ENCODE results near the gene NTRK1. TPM values are rescaled to one million over a fixed set of nuclear protein-coding genes. Genes with fewer than 3 reads are reported as not detected.

The NTRK1 gene
- total and polyA plus RNA-seq, 2 of the 13 experiments (the other 11 are each of a cell fraction or from before 2014, with no cell fraction given): not detected

- no peak for FAIRE-seq
- Histone ChIP-seq H3K79me2 (ENCODE audit: insufficient read depth, low read length) (no peaks in the 10 kb centered on the region), H3K9me3 (ENCODE audit: low read length) (no peaks in the 10 kb centered on the region), H3K4me3 (replicated peaks in 1 of 3; ENCODE audit: insufficient read depth in 1 of 3, low read depth in 2 of 3, low read length in 3 of 3) (no peak overlapping the region), H4K20me1 (ENCODE audit: insufficient read depth, low read length) (no peaks in the 10 kb centered on the region), H2AFZ (ENCODE audit: low read length) (no peak overlapping the region), H3K9ac (ENCODE audit: insufficient read depth, low read depth, low read length) (no peak overlapping the region), H3K4me2 (ENCODE audit: low read depth, low read length) (no peak overlapping the region), H3K27me3 (ENCODE audit: control insufficient read depth in 1 of 2, insufficient read depth in 2 of 2, low read length in 2 of 2) (peaks cover 26 to 86% of the 10 kb centered on the region in 2 experiments), H3K4me1 (ENCODE audit: insufficient read depth, low read length) (no peaks in the 10 kb centered on the region), H3K27ac (ENCODE audit: extremely low read length, insufficient read depth, low read length) (no peak overlapping the region), H3K36me3 (replicated peaks in 1 of 2; ENCODE audit: control insufficient read depth in 1 of 2, insufficient read depth in 2 of 2, low read length in 2 of 2) (no peaks in the 10 kb centered on the region)
- intact Hi-C loops (cut with micrococcal nuclease; ENCODE audit: unreplicated experiment) (no loop called here), in situ Hi-C loops (cut with HindIII; ENCODE audit: extremely low pct_ligation_motif_present, low pct_unique_long_range_greater_than_20kb) (no loop called here)
- no TSS peak for BruUV-seq (replicated peaks)
- POLR2A ChIA-PET: no interaction called here
- no peak for TF ChIP-seq ZNF564 (CRISPR knock-in tag; IDR thresholded peaks at IDR 0.05)
- CTCF ChIA-PET (ENCODE audit: low intra/inter-chr PET ratio, low total read pairs): no interaction called here
- WGBS (ENCODE audit: low lambda C conversion rate): 40% methylated on average over 3 of the region's 5 CpGs
- no peak for ATAC-seq
- DNase-seq (ENCODE audit: low spot score): no peak
Measured at GRCh38 chr1:156877433-156878170, 16.9 kb downstream of the NTRK1 start.

- H3K27ac ChIP-seq (ENCODE audit: extremely low read length, insufficient read depth, low read length): no peak overlapping the region
- H3K9me3 ChIP-seq (ENCODE audit: low read length): no peaks in the 10 kb centered on the region
- H3K4me1 ChIP-seq (ENCODE audit: insufficient read depth, low read length): no peaks in the 10 kb centered on the region
- H3K79me2 ChIP-seq (ENCODE audit: insufficient read depth, low read length): no peaks in the 10 kb centered on the region
- H4K20me1 ChIP-seq (ENCODE audit: insufficient read depth, low read length): no peaks in the 10 kb centered on the region
- WGBS (ENCODE audit: low lambda C conversion rate): 23% methylated on average over 12 of the region's 21 CpGs
- no peak for ATAC-seq
- CTCF ChIA-PET (ENCODE audit: low intra/inter-chr PET ratio, low total read pairs): no interaction called here
- H3K4me3 ChIP-seq (replicated peaks in 1 of 3; ENCODE audit: insufficient read depth in 1 of 3, low read depth in 2 of 3, low read length in 3 of 3): no peak overlapping the region
- FAIRE-seq: no peak
- intact Hi-C loops (cut with micrococcal nuclease; ENCODE audit: unreplicated experiment): no loop called here
- H3K4me2 ChIP-seq (ENCODE audit: low read depth, low read length): no peak overlapping the region
- no peak overlapping the region for H2AFZ ChIP-seq (ENCODE audit: low read length)
- POLR2A ChIA-PET: no interaction called here
- no peak for DNase-seq (ENCODE audit: low spot score)
- no TSS peak for BruUV-seq (replicated peaks)
- no peaks in the 10 kb centered on the region for H3K36me3 ChIP-seq (replicated peaks in 1 of 2; ENCODE audit: control insufficient read depth in 1 of 2, insufficient read depth in 2 of 2, low read length in 2 of 2)
- in situ Hi-C loops (cut with HindIII; ENCODE audit: extremely low pct_ligation_motif_present, low pct_unique_long_range_greater_than_20kb): no loop called here
- TF ChIP-seq ZNF460 (CRISPR knock-in tag; IDR thresholded peaks at IDR 0.05; ENCODE audit: borderline replicate concordance) (no peak), MAFK (conservative IDR thresholded peaks at IDR 0.05 in 1 of 2, IDR thresholded peaks at IDR 0.05 in 1 of 2; ENCODE audit: low read length in 2 of 2) (no peak), YEATS2 (CRISPR knock-in tag; IDR thresholded peaks at IDR 0.05; ENCODE audit: borderline replicate concordance) (no peak), BHLHE40 (IDR thresholded peaks at IDR 0.05; ENCODE audit: low read length) (no peak), ZNF615 (CRISPR knock-in tag; IDR thresholded peaks at IDR 0.05; ENCODE audit: borderline replicate concordance) (no peak), ZNF660 (CRISPR knock-in tag; IDR thresholded peaks at IDR 0.05; ENCODE audit: borderline replicate concordance, low read depth) (no peak), FOXO1 (CRISPR knock-in tag; IDR thresholded peaks at IDR 0.05) (no peak), BATF2 (CRISPR knock-in tag; IDR thresholded peaks at IDR 0.05) (no peak)
- TF ChIP-seq, protein P1, sequence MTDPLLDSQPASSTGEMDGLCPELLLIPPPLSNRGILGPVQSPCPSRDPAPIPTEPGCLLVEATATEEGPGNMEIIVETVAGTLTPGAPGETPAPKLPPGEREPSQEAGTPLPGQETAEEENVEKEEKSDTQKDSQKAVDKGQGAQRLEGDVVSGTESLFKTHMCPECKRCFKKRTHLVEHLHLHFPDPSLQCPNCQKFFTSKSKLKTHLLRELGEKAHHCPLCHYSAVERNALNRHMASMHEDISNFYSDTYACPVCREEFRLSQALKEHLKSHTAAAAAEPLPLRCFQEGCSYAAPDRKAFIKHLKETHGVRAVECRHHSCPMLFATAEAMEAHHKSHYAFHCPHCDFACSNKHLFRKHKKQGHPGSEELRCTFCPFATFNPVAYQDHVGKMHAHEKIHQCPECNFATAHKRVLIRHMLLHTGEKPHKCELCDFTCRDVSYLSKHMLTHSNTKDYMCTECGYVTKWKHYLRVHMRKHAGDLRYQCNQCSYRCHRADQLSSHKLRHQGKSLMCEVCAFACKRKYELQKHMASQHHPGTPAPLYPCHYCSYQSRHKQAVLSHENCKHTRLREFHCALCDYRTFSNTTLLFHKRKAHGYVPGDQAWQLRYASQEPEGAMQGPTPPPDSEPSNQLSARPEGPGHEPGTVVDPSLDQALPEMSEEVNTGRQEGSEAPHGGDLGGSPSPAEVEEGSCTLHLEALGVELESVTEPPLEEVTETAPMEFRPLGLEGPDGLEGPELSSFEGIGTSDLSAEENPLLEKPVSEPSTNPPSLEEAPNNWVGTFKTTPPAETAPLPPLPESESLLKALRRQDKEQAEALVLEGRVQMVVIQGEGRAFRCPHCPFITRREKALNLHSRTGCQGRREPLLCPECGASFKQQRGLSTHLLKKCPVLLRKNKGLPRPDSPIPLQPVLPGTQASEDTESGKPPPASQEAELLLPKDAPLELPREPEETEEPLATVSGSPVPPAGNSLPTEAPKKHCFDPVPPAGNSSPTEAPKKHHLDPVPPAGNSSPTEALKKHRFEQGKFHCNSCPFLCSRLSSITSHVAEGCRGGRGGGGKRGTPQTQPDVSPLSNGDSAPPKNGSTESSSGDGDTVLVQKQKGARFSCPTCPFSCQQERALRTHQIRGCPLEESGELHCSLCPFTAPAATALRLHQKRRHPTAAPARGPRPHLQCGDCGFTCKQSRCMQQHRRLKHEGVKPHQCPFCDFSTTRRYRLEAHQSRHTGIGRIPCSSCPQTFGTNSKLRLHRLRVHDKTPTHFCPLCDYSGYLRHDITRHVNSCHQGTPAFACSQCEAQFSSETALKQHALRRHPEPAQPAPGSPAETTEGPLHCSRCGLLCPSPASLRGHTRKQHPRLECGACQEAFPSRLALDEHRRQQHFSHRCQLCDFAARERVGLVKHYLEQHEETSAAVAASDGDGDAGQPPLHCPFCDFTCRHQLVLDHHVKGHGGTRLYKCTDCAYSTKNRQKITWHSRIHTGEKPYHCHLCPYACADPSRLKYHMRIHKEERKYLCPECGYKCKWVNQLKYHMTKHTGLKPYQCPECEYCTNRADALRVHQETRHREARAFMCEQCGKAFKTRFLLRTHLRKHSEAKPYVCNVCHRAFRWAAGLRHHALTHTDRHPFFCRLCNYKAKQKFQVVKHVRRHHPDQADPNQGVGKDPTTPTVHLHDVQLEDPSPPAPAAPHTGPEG (CRISPR knock-in tag; IDR thresholded peaks at IDR 0.05): no peak
- H3K27me3 ChIP-seq (ENCODE audit: control insufficient read depth in 1 of 2, insufficient read depth in 2 of 2, low read length in 2 of 2): peaks cover 20 to 92% of the 10 kb centered on the region in 2 experiments
- H3K9ac ChIP-seq (ENCODE audit: insufficient read depth, low read depth, low read length): no peak overlapping the region
Measured at GRCh38 chr1:156879876-156880275, 19.2 kb downstream of the NTRK1 start.

Data from HepG2 (cell line).